NB4 (cell line): Measurements from ENCODE around the gene TRIM34.
A peak's percentile ranks its signal among the peaks of the same experiment; 100 is the strongest.

Experiments
- DNase-seq: peaks from one replicate; pipeline ENCODE4 v3.0.0; 2010; ENCODE audit warnings: low read depth
- H3K4me3 ChIP-seq: one replicate; pipeline ENCODE4 v1.5.1; 2011; ENCODE audit warnings: mild to moderate bottlenecking, low read depth, low read length, moderate library complexity
- MYC ChIP-seq: IDR thresholded peaks from 2 replicates; pipeline ENCODE4 v1.6.1; 2011; ENCODE audit warnings: low read depth, low read length
- POLR2A ChIP-seq: IDR thresholded peaks from 2 replicates; pipeline ENCODE4 v1.6.1; 2011; ENCODE audit warnings: mild to moderate bottlenecking; ENCODE audit not compliant: insufficient read length; ENCODE audit errors: extremely low read depth
- TF ChIP-seq, protein P1 (sequence below): IDR thresholded peaks from one replicate; pipeline ENCODE4 v1.5.1; 2012; ENCODE audit warnings: low read depth, low read length
- TF ChIP-seq, protein P2 (sequence below): IDR thresholded peaks from 2 replicates; pipeline ENCODE4 v1.6.1; 2011; ENCODE audit warnings: low read depth, low read length

The TRIM34 gene

DNA sequence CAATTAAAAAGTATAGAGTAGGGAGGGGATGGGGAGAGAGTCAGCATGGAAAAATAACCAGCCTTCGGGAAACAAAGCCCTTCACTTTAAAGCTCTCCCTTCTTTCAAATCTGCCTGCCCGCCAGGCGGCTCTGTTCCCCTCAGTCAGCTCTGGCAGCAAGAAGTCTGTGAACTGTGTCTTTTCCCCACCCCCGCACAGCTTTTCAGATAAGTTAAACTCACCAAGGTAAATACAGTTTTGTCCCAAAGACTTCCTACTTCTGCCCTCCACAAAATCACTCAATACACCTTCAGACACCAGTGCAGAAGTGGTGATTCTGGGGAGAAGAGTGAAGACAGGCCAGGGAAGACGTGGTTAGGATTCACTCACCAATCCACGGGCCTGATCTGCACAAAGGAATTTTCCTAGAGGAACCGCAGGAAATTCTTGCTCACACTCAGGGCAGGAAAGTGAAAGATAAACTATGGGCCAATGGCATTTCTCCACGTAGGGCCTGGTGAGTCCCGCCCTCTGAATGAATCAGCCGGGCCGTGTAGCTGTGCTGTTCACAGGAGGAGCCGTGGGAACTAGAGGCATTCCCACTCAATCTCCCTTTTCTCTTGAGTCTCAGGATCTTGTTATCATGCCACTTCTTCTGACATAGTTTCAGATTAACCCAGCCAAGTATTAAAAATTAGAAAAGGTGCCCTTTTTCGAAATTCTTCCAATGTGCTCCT, 60.0 kb downstream of the TRIM34 start, which contains the start of gene TRIM5:
Gene TRIM5, minus strand, starts transcription at position 429 of the 717 bp plus-strand sequence. CDS start 4,897 bp downstream, outside the sequence.
- TF ChIP-seq POLR2A (peak; percentile 36), MYC (no peak)
- TF ChIP-seq, protein P1, sequence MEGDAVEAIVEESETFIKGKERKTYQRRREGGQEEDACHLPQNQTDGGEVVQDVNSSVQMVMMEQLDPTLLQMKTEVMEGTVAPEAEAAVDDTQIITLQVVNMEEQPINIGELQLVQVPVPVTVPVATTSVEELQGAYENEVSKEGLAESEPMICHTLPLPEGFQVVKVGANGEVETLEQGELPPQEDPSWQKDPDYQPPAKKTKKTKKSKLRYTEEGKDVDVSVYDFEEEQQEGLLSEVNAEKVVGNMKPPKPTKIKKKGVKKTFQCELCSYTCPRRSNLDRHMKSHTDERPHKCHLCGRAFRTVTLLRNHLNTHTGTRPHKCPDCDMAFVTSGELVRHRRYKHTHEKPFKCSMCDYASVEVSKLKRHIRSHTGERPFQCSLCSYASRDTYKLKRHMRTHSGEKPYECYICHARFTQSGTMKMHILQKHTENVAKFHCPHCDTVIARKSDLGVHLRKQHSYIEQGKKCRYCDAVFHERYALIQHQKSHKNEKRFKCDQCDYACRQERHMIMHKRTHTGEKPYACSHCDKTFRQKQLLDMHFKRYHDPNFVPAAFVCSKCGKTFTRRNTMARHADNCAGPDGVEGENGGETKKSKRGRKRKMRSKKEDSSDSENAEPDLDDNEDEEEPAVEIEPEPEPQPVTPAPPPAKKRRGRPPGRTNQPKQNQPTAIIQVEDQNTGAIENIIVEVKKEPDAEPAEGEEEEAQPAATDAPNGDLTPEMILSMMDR, result peak; percentile 51
- TF ChIP-seq, protein P2, sequence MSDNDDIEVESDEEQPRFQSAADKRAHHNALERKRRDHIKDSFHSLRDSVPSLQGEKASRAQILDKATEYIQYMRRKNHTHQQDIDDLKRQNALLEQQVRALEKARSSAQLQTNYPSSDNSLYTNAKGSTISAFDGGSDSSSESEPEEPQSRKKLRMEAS, result 0 out of 2 replicates have a peak, but pooled peaks have one; percentile 38
- DNase-seq, result peak; percentile 85
- peak within 1 kb of the TSS; percentile 77 for H3K4me3 ChIP-seq

DNA sequence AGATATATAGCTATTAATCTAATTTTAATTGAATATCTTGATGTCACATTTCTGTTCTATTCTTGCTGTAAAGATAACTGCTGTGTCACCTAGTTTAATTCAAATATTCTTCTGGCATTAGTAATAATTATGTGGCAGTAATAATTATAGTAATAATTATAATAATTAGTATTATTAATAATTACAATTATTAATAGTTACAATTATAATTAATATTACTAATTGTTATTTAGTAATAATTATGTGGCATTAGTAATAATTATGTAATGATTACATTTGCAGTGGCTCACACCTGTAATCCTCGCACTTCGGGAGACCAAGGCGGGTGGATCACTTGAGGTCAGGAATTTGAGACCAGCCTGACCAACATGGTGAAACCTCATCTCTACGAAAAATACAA, 61.6 kb downstream of the TRIM34 start:
- TF ChIP-seq, protein P2, result no peak
- TF ChIP-seq POLR2A (no peak), MYC (no peak)
- TF ChIP-seq, protein P1, result no peak
- DNase-seq, result no peak
- no peak overlapping the region for H3K4me3 ChIP-seq

DNA sequence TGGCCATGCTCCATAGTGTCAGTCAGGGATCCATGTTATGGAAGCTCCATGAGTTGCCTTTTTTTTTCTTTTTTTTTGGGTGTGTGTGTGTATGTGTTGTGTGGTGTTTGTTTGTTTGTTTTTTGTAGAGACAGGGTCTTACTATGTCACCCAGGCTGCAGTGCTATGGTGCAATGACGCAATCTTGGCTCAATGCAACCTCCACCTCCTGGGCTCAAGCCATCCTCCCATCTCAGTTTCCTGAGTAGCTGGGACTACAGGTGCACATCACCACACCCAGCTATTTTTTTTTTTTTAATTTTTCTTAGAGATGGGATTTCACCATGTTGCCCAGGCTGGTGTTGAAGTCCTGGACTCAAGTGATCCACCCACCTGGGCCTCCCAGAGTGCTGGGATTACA, 63.7 kb downstream of the TRIM34 start:
- TF ChIP-seq, protein P1, result no peak
- TF ChIP-seq MYC, result no peak
- TF ChIP-seq, protein P2, result no peak
- H3K4me3 ChIP-seq, result no peak overlapping the region
- no peak for DNase-seq

DNA sequence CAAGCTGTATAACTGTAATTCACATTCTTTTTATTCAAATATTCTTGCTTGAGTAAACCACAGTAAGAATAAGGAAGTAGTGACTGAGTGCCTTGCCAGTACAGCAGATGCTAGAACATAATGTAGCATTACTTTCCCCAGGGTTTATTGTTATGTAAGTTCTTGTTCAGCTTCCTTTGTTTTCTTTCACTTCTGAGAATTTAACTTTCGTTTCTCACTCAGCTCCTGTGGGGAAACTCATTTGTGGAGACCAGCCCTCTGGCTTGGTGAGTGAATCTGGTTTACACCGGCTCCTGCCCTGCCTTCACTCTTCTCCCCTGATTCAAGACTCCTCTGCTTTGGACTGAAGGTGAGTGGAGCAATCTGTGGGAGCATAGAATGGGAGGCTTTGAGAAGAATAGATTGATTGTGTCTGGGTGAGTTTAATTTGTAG, 64.8 kb downstream of the TRIM34 start, which contains the start of gene TRIM22:
Gene TRIM22, plus strand, starts transcription at position 240 of the 433 bp plus-strand sequence. CDS start 6,443 bp downstream, outside the sequence.
- peak; percentile 86 for DNase-seq
- peak within 1 kb of the TSS; percentile 59 for H3K4me3 ChIP-seq
- TF ChIP-seq POLR2A (peak; percentile 13), MYC (no peak)
- TF ChIP-seq, protein P1, result no peak
- TF ChIP-seq, protein P2, result no peak

DNA sequence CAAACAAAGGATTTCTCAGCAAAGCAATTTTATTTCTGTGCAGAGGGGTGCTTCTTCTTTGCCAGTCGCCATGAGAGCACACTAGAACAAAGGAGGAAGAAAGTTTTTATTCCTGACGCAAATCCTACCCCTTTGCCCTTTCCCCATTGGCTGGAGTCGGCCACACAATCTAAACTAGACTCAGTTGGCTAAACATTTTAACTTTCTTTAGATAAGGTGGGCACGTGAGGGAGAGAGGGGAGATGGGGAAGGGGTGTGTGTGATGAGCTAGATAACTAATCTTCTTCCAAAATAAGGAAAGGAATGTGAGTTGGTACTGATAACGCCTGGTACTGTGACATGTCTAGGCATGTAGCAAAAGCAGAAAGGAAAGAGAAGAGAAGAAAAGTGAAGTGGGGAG, 65.4 kb downstream of the TRIM34 start:
- TF ChIP-seq, protein P1, result no peak
- TF ChIP-seq MYC, result no peak
- TF ChIP-seq POLR2A, result no peak
- TF ChIP-seq, protein P2, result no peak
- DNase-seq, result no peak
- peak overlapping the region; percentile 59 for H3K4me3 ChIP-seq
